HG03460 (cell line): Measurements from ENCODE around the gene CTSV.
"Not testable (repeated sequence)": the region's sequence is repeated elsewhere in the genome, so short reads cannot be mapped to it uniquely, and the experiment has no call there.

ENCODE experiments used
- ATAC-seq: cut with Tn5 transposase; IDR thresholded peaks from one replicate; pipeline ENCODE4 v1.9.1; 2021; ENCODE audit not compliant: unreplicated experiment

CTSV gene

DNA sequence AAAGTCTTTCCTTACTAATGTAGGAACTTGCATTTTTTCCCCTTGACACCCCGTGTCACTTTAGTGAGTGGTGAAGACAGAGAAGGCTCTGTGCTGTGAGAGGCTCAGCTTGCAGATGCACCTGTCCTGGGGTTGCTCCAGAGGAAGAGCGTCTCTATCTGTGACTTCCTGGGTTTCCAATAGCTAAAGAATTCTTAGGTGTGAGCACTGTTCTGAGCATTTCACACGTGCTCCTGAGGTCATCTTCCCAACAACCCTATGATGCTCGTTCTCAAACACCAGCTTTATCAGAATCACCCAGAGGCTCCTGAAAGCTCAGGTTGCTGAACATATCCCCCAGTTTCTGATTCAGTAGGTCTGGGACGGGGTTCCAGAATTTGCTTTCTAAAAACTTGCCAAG, 6.4 kb upstream of the CTSV start:
- no peak for ATAC-seq

DNA sequence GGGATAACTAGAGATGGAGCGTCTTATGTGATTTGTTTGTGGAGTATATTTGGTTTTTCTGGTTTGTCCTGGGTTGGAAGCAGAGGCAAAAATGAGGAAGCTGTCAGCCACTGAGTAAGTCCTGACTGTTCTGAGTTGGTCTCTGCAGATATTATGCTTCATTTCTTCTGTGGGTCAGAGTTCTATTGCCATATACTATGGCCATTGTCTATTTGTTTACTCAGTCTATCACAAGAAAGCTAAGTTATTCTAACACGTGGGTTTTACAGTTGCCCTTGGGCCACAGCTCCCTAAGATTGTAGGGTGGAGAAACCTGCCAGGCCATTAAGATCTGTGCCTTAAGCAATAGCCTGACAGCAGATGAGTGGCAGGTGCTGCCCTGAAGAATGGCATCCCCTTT, 3.0 kb upstream of the CTSV start:
- ATAC-seq = no peak

- no peak for ATAC-seq
Observed at GRCh38 chr9:97039514-97039860, 545 bp upstream of the CTSV start.

DNA sequence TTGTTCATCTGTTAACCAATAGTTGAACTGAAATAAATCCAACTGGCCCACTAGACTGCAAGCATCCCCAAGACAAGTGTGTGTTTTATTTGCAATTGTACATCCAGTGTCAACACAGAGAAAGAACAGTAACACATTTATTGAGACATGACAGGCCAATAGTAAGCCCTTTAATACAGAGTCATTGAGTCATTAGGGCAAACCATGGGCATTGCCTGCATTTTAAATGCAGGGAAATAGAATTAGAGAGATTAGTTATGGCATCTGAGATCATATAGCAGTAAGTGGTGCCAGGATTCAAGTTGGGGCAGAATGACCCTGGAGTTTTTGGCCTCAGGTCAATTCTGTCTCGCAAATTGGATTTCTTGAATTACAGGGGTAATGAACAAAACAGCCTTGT, 15.4 kb downstream of the CTSV start:
- not testable (repeated sequence) for ATAC-seq

GRCh38 chr9:97013151-97014132, 25.5 kb downstream of the CTSV start:
- peak; percentile 85 for ATAC-seq

DNA sequence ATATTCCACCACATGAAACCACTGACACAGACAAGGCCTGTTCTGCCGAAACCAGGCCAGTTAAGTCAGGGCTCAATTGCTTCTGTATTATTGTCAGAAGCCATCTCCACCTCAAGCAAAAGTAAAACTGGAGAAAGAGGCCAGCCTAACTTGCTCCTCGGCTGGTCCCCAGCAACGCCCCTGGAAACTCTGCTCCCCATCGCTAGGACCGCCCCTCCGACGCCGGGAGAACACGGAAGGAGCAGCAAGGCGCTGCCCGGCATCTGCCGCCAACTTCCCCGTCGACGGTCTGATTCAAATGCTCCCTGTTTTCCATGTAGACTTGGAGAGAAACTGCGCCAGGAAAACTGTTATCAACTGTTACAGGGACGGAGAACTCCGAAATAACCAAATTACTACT, 26.3 kb downstream of the CTSV start:
- ATAC-seq = peak; percentile 68

GRCh38 chr9:97002195-97002594, 36.7 kb downstream of the CTSV start:
- ATAC-seq = not testable (repeated sequence)

GRCh38 chr9:97001338-97001737, 37.6 kb downstream of the CTSV start:
- not testable (repeated sequence) for ATAC-seq

DNA sequence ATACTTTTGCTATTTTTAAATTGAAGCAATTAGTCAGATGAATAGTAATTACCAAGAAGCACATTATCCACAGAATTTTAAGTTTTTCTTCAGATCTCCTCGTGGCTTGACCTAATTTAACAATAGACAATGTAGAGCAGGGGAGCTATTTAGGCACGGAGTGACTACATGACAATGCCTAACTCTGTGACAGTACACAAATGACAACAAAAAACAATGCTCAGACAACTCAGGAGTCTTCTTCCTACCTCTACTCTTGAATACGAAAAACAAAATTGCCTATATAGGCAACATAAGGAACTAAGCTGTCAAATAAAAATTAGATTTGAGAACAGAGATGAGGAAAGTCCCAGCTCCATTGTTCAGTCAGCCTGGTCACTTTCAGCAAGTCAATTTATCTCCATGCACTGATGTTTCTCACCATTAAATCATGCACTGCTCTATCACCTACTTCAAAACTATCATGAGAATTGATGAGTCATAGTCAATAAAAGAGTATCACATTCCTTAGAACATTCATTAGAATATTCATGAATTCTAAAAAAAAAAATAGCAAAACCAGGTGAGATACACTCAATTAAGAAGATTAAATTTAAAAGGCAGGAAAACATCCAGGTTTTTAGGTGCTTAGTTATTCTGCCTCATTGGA, 38.7 kb downstream of the CTSV start:
- ATAC-seq = not testable (repeated sequence)

GRCh38 chr9:96999733-97000132, 39.2 kb downstream of the CTSV start:
- ATAC-seq = not testable (repeated sequence)

DNA sequence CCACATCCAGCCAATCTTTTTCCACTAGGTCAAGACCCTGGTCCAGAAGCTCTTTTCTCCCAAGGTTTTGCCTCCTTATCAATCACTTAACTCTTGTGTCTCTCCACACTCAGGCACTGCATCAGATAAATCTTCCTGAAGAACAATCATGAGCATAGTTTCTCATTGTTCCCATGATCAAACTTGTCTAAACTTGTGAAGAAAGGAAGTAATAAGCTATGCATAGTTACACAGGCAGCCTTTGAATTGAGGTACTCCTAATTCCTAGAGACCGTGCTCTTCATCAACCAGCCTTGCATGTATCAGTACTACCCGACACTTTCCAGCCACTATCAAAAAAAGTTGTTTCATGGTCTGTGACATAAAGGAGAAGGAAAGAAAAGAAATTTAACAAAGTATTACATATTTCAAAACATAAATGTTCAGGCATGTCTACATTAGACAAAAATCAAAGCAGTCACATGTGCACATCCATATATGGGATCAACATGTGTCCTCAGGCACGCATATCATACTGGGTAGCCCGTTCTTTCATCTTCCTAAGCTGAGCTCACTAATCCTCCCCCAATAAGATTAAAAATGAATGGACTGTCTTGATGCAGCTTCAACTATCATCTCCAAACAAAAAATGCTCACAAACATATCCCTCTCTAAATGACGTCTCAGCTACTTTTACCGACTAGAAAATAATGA, 41.8 kb downstream of the CTSV start:
- ATAC-seq = not testable (repeated sequence)

DNA sequence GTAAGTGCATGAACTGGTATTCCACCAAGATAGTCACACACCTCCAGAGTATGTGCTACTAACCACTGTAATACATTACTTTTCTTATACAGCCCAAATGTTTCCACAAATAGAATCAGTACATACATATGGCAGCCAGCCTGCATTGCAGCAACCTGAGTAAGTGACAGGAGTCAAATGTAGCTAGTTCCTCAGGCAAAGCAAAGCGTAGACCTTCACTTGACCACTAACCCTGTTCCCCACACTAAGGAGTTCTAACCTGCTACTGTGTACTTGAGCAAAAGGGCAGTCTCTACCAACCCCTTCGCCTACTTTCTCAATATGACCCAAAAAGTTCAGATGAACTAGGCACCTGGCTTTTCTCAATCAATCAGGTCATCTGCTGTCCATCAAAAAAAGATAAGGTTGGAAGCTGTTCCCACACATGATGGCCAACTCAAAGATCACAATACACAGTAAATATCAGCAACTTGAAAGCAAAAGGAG, 44.4 kb downstream of the CTSV start:
- not testable (repeated sequence) for ATAC-seq

DNA sequence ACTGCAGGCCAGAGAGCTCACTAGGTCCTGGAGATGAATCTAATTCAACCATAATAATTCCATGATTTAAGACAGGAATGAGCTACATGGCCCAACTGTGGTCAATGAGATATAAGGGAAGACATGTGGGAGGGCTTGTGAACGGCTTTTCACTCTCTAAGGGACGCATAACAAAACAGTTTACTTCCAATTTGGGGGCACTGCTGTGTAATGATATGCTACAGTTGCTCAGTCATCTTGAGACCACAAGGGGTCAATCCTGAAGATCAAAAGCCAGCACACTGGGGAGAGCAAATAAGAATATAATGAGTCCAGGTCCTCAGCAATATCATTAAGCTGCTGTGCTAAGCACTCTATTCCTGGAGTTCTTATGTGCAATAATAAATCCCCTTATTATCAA, 46.6 kb downstream of the CTSV start:
- ATAC-seq = not testable (repeated sequence)

- ATAC-seq = not testable (repeated sequence)
Observed at GRCh38 chr9:96989747-96990318, 49.1 kb downstream of the CTSV start.

DNA sequence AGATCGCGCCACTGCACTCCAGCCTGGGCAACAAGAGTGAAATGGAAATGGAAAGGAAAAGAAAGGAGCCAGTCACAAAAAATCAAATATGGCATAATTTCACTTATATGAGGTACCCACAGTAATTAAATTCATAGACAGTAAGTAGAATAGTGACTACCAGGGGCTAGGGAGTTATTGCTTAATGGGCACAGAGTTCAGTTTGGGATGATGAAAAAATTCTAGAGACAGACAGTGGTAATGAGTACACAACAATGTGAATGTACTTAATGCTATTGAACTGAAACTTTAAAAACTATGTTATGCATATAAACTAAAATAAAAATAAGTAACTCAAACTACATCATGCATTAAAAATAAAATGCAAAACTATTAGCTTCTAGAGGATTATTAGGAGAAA, 54.1 kb downstream of the CTSV start:
- ATAC-seq = not testable (repeated sequence)

DNA sequence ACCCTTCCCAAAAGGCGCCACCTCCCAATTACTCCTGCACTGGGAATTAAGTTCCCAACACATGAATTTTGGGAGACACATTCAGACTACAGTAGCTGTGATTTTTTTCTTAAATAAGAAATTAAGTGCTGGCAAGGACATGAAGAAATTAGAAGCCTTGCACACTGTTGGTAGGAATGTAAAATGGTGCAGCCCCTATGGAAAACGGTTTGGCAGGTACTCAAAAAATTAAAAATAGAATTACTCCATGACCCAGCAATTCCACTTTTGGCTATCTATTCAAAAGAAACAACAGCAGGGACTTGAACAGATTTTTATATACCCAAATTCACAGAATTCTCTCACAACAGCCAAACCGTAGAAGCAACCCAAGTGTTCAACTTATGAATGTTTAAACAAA, 54.8 kb downstream of the CTSV start:
- not testable (repeated sequence) for ATAC-seq

GRCh38 chr9:96983496-96984122, 55.3 kb downstream of the CTSV start:
- ATAC-seq = not testable (repeated sequence)
